K562 (cell line): ENCODE results near the gene PLXNA2. TPM values are rescaled to one million over a fixed set of nuclear protein-coding genes. Genes with fewer than 3 reads are reported as not detected.

Experiments used
- ARNT ChIP-seq, 2 experiments: fragments of 450-650 bp; IDR thresholded peaks; 2 replicates each; pipeline ENCODE4 v1.6.1; 2016; ENCODE audit warnings: mild to moderate bottlenecking in 1 of 2
- BCOR ChIP-seq: fragments of 450-650 bp; IDR thresholded peaks from 2 replicates; pipeline ENCODE4 v1.6.1; 2016
- C11orf30 ChIP-seq: fragments of 450-650 bp; IDR thresholded peaks from 2 replicates; pipeline ENCODE4 v1.6.1; 2016; ENCODE audit warnings: low read depth, mild to moderate bottlenecking
- DDX20 ChIP-seq: fragments of 450-650 bp; IDR thresholded peaks from 2 replicates; pipeline ENCODE4 v1.6.1; 2016; ENCODE audit warnings: missing genetic modification characterization, low read depth, mild to moderate bottlenecking, missing compliant biosample characterization, moderate library complexity
- FOXP1 ChIP-seq: sonication (generic); formaldehyde crosslinking; IDR thresholded peaks from 2 replicates; pipeline ENCODE4 v1.8.0; 2022; ENCODE audit warnings: mild to moderate bottlenecking, missing genetic modification reagents
- HDAC1 ChIP-seq, 2 experiments: fragments of 450-650 bp; IDR thresholded peaks; 2 replicates each; pipeline ENCODE4 v1.6.1; 2016 to 2017; ENCODE audit warnings: inconsistent platforms in 1 of 2, mild to moderate bottlenecking in 1 of 2, moderate library complexity in 1 of 2
- MTF1 ChIP-seq: fragments of 250-450 bp; sonication (Bioruptor Pico); IDR thresholded peaks from 2 replicates; pipeline ENCODE4 v1.9.0; 2021; ENCODE audit warnings: moderate library complexity, mild to moderate bottlenecking, inconsistent platforms, borderline replicate concordance
- NCOA1 ChIP-seq: fragments of 450-650 bp; IDR thresholded peaks from 2 replicates; pipeline ENCODE4 v1.6.1; 2016; ENCODE audit warnings: low read depth
- SMARCE1 ChIP-seq: fragments of 450-650 bp; IDR thresholded peaks from 2 replicates; pipeline ENCODE4 v1.7.1; 2016; ENCODE audit warnings: mild to moderate bottlenecking
- SPI1 ChIP-seq: IDR thresholded peaks from 2 replicates; pipeline ENCODE4 v1.6.1; 2011; ENCODE audit warnings: low read depth, low read length, control low read depth, borderline replicate concordance
- SRSF1 ChIP-seq: fragments of 200-400 bp; formaldehyde crosslinking; IDR thresholded peaks from 2 replicates; pipeline ENCODE4 v1.6.1; 2017; ENCODE audit warnings: mild to moderate bottlenecking, low read depth, low read length, moderate library complexity
- ZNF174 ChIP-seq: fragments of 250-450 bp; sonication (Bioruptor Pico); IDR thresholded peaks from 2 replicates; pipeline ENCODE4 v1.4.0; 2020; ENCODE audit warnings: mild to moderate bottlenecking
- ZNF444 ChIP-seq: fragments of 250-450 bp; sonication (Bioruptor Pico); IDR thresholded peaks from 2 replicates; pipeline ENCODE4 v1.4.0; 2020; ENCODE audit warnings: mild to moderate bottlenecking, moderate library complexity
- polyA plus RNA-seq, 8 experiments: library from polyadenylated mRNA; depleted of rRNA in 4 of 8; stranded (reverse) in 5 of 8; unstranded in 3 of 8; fragments of >200 nt; fragmentation: Nextera tagmentation in 2 of 8; fragmentation: Illumina TruSeq in 1 of 8; extraction: Ambion mirVana in 2 of 8; extraction: Trizol in 1 of 8; gene quantifications; 2 replicates each; pipeline versions ENCODE4 v1.2.1 to v1.2.3, GENCODE V29; 2011 to 2014; ENCODE audit warnings: inconsistent platforms in 1 of 8, missing spikeins in 1 of 8
- total RNA-seq, 7 experiments: library from RNA; depleted of rRNA in 6 of 7; stranded (reverse); fragments of >200 nt in 6 of 7; fragmentation: Illumina TruSeq in 2 of 7; extraction: Trizol in 2 of 7; gene quantifications; 2 replicates each; pipeline versions ENCODE4 v1.2.1 to v1.2.3, GENCODE V29; 2011 to 2021; ENCODE audit warnings: low replicate concordance in 1 of 7
- TF ChIP-seq, protein P1 (sequence below), 2 experiments: fragments of 450-650 bp; IDR thresholded peaks; 2 replicates each; pipeline ENCODE4 v1.6.1; 2016; ENCODE audit warnings: mild to moderate bottlenecking in 2 of 2, borderline replicate concordance in 1 of 2, low read depth in 1 of 2, moderate library complexity in 1 of 2
- TF ChIP-seq, protein P2 (sequence below): fragments of 200-800 bp; sonication (Bioruptor generic); IDR thresholded peaks from 2 replicates; pipeline ENCODE4 v1.6.1; 2017; ENCODE audit warnings: missing genetic modification characterization, missing compliant biosample characterization
- TF ChIP-seq, protein P3 (sequence below): fragments of 250-450 bp; sonication (Bioruptor Pico); IDR thresholded peaks from 2 replicates; pipeline ENCODE4 v1.4.0; 2020; ENCODE audit warnings: borderline replicate concordance

The PLXNA2 gene
- total and polyA plus RNA-seq, 9 of the 15 experiments (the other 6 are each of a cell fraction or from before 2014, with no cell fraction given), result 0.01 to 1.3 (median 0.32) TPM

DNA sequence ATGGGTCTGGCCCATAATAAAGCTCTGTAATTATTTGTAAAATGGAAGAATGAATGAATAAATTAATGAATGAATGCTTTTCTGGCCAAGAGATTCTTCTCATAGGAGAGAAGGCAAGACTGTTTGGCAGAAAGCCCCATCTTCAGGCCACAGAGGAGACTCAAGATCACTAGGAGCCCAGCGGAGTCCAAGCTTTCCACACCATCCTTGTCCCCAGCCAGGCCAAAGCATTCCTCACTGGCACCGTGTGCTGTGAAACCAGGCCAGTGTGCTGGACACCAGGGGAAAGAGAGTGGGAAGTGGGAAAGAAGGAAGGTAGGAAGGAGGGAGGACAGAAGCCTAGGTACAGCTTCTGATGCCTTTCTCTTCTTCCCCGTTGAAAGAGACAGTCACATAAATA is 86.4 kb downstream of the PLXNA2 start (continued):
- TF ChIP-seq, protein P1, sequence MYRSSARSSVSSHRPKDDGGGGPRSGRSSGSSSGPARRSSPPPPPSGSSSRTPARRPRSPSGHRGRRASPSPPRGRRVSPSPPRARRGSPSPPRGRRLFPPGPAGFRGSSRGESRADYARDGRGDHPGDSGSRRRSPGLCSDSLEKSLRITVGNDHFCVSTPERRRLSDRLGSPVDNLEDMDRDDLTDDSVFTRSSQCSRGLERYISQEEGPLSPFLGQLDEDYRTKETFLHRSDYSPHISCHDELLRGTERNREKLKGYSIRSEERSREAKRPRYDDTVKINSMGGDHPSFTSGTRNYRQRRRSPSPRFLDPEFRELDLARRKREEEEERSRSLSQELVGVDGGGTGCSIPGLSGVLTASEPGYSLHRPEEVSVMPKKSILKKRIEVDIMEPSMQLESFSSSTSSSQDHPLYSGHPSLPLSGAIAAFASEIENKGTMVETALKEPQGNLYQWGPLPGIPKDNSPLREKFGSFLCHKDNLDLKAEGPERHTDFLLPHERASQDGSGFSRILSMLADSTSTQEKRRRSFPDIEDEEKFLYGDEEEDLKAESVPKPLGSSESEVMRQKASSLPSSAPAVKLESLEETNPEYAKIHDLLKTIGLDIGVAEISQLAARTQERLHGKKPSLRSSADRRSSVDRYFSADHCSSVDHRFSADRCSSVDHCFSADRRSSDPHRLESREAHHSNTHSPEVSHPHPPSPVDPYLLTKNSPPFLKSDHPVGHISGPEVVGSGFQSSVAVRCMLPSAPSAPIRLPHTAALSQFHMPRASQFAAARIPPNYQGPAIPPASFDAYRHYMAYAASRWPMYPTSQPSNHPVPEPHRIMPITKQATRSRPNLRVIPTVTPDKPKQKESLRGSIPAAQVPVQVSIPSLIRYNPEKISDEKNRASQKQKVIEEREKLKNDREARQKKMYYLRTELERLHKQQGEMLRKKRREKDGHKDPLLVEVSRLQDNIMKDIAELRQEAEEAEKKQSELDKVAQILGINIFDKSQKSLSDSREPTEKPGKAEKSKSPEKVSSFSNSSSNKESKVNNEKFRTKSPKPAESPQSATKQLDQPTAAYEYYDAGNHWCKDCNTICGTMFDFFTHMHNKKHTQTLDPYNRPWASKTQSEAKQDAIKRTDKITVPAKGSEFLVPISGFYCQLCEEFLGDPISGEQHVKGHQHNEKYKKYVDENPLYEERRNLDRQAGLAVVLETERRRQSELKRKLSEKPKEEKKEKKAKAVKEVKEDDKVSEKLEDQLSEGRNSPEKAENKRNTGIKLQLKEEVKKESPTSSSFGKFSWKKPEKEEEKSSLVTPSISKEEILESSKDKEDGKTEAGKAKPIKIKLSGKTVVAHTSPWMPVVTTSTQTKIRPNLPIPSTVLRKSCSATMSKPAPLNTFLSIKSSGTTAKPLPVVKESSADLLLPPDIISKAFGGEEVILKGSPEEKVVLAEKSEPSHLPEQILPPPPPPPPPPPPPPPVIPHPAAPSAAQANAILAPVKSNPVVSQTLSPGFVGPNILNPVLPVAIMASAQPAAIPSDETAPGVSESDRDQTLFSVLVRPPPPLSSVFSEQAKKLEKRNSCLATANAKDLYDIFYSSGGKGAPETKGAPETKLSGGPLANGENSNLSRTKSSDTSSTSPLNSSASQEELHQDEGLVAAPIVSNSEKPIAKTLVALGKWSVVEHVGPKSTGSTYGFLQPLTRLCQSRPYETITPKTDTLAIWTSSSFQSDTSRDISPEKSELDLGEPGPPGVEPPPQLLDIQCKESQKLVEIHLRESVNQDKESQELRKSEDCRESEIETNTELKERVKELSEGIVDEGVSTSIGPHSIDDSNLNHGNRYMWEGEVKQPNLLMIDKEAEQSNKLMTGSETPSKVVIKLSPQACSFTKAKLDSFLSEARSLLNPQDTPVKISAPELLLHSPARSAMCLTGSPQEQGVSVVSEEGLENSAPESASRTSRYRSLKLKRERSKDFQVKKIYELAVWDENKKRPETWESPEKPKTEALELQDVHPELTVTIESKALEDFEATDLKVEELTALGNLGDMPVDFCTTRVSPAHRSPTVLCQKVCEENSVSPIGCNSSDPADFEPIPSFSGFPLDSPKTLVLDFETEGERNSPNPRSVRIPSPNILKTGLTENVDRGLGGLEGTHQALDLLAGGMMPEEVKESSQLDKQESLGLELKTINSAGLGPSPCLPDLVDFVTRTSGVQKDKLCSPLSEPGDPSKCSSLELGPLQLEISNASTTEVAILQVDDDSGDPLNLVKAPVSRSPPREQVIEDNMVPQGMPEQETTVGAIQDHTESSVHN (IDR thresholded peaks at IDR 0.05; ENCODE audit: borderline replicate concordance in 1 of 2, low read depth in 1 of 2), result no peak
- TF ChIP-seq ZNF174 (CRISPR knock-in tag) (no peak), SPI1 (no peak), SMARCE1 (no peak), BCOR (no peak), HDAC1 (IDR thresholded peaks at IDR 0.05) (no peak), FOXP1 (CRISPR knock-in tag) (no peak), SRSF1 (no peak), MTF1 (CRISPR knock-in tag) (no peak), ZNF444 (CRISPR knock-in tag) (no peak), NCOA1 (no peak), DDX20 (tag) (no peak), ARNT (IDR thresholded peaks at IDR 0.05) (no peak), C11orf30 (no peak)
- TF ChIP-seq, protein P2, sequence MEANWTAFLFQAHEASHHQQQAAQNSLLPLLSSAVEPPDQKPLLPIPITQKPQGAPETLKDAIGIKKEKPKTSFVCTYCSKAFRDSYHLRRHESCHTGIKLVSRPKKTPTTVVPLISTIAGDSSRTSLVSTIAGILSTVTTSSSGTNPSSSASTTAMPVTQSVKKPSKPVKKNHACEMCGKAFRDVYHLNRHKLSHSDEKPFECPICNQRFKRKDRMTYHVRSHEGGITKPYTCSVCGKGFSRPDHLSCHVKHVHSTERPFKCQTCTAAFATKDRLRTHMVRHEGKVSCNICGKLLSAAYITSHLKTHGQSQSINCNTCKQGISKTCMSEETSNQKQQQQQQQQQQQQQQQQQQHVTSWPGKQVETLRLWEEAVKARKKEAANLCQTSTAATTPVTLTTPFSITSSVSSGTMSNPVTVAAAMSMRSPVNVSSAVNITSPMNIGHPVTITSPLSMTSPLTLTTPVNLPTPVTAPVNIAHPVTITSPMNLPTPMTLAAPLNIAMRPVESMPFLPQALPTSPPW (CRISPR knock-in tag), result no peak
- TF ChIP-seq, protein P3, sequence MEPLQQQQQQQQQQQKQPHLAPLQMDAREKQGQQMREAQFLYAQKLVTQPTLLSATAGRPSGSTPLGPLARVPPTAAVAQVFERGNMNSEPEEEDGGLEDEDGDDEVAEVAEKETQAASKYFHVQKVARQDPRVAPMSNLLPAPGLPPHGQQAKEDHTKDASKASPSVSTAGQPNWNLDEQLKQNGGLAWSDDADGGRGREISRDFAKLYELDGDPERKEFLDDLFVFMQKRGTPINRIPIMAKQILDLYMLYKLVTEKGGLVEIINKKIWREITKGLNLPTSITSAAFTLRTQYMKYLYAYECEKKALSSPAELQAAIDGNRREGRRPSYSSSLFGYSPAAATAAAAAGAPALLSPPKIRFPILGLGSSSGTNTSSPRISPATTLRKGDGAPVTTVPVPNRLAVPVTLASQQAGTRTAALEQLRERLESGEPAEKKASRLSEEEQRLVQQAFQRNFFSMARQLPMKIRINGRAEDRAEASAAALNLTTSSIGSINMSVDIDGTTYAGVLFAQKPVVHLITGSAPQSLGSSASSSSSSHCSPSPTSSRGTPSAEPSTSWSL (CRISPR knock-in tag), result no peak
